ENCODE measurements around the gene CXCL12.

- TF ChIP-seq EZH2phosphoT487 (IDR thresholded peaks at IDR 0.05; ENCODE audit: borderline replicate concordance, low read length) (no peak), CTCF (conservative IDR thresholded peaks at IDR 0.05; ENCODE audit: low read depth, low read length) (no peak)
These were observed 12.8 kb upstream of the CXCL12 start for GRCh38 chr10:44397476-44398225.
